Measurements from ENCODE around the gene RPGR.
A peak's percentile ranks its signal among the peaks of the same experiment; 100 is the strongest.

The RPGR gene, protein sequence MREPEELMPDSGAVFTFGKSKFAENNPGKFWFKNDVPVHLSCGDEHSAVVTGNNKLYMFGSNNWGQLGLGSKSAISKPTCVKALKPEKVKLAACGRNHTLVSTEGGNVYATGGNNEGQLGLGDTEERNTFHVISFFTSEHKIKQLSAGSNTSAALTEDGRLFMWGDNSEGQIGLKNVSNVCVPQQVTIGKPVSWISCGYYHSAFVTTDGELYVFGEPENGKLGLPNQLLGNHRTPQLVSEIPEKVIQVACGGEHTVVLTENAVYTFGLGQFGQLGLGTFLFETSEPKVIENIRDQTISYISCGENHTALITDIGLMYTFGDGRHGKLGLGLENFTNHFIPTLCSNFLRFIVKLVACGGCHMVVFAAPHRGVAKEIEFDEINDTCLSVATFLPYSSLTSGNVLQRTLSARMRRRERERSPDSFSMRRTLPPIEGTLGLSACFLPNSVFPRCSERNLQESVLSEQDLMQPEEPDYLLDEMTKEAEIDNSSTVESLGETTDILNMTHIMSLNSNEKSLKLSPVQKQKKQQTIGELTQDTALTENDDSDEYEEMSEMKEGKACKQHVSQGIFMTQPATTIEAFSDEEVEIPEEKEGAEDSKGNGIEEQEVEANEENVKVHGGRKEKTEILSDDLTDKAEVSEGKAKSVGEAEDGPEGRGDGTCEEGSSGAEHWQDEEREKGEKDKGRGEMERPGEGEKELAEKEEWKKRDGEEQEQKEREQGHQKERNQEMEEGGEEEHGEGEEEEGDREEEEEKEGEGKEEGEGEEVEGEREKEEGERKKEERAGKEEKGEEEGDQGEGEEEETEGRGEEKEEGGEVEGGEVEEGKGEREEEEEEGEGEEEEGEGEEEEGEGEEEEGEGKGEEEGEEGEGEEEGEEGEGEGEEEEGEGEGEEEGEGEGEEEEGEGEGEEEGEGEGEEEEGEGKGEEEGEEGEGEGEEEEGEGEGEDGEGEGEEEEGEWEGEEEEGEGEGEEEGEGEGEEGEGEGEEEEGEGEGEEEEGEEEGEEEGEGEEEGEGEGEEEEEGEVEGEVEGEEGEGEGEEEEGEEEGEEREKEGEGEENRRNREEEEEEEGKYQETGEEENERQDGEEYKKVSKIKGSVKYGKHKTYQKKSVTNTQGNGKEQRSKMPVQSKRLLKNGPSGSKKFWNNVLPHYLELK

GRCh38 chrX:38327007-38327774, at the start of gene RPGR:
Gene RPGR (minus strand): TSS chrX:38327509. CDS start chrX:38327367, 142 bp downstream.
- DNase-seq (ENCODE audit: extremely low read depth, low read depth): peak; percentile 82
- peak; percentile 78 for TF ChIP-seq CTCF (IDR thresholded peaks at IDR 0.05; ENCODE audit: low read depth, low read length)

DNA sequence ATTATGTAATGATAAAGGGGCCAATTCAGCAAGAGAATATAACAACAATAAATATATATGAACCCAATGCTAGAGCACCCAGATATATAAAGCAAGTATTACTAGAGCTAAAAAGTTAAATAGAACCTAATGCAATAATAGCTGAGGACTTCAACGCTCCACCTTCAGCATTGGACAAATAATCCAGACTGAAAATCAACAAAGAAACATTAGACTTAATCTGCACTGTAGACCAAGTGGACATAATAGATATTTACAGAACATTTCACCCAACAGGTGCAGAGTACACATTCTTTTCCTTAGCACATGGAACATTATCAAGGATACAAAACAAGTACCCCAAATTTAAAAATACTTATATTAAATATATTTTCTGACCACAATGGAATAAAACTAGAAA, 49.4 kb upstream of the RPGR start:
- DNase-seq (ENCODE audit: extremely low read depth, low read depth): no peak
- TF ChIP-seq CTCF (IDR thresholded peaks at IDR 0.05; ENCODE audit: low read depth, low read length): no peak

DNA sequence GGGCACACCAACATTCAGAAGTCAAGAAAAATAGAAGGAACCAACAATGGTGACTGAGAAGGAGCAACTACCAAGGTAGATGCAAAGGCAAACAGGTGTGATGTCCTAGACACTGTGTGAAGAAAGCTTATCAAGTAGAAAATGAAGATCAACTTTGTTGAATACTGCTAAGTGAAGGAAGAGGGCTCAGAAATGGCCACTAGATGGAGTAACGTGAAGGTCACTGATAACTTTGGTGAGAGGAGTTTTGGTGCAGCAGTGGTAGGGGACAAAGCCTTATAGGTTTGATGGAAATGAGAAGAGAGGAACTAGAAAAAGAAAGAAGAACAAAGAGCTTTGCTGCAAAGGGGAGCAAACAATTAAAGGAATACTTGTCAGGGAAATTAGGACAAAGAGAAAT, 48.6 kb upstream of the RPGR start:
- no peak for DNase-seq (ENCODE audit: extremely low read depth, low read depth)
- peak; percentile 47 for TF ChIP-seq CTCF (IDR thresholded peaks at IDR 0.05; ENCODE audit: low read depth, low read length)

GRCh38 chrX:38374431-38374830, 47.1 kb upstream of the RPGR start:
- no peak for DNase-seq (ENCODE audit: extremely low read depth, low read depth)
- no peak for TF ChIP-seq CTCF (IDR thresholded peaks at IDR 0.05; ENCODE audit: low read depth, low read length)

DNA sequence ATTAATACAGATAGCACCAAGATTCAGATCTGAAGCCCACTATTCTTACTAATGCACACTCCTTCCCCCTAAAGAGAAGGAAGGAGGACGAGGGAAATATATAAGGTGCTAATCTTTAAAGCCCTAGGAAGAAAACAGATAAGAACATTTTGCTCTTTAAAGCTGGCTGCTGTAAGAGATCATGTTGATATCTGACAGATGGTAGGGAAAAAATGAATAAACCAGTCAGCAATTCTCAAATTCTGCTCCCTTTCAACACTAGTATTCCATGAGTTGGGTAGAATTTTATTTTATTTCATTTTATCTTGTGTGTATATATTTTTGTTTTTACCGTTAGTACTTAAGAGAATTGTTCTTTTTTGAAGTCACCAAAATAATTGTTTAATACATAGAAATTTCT, 44.3 kb upstream of the RPGR start:
- no peak for DNase-seq (ENCODE audit: extremely low read depth, low read depth)
- TF ChIP-seq CTCF (IDR thresholded peaks at IDR 0.05; ENCODE audit: low read depth, low read length): no peak

DNA sequence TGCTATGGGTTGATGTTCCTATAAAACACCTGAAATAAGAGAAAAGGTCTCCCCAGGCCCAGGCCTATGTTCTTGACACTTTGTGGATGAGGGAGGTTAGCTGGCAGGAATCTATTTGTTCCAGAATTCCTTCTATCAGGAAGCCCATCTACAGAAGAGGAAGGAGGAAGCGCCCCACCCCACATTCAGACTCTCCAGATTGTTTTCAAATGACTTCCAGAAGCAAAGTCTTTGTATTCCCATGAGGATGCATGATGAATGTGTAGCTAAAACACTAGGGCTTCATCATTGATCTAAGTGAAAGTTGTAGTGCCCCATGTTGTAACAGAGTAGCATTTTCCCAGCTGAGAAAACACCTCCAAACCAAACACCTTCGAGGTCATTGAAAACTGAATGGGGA, 41.5 kb upstream of the RPGR start:
- no peak for DNase-seq (ENCODE audit: extremely low read depth, low read depth)
- TF ChIP-seq CTCF (IDR thresholded peaks at IDR 0.05; ENCODE audit: low read depth, low read length): no peak
